GM12873 (cell line): ENCODE results near the gene NCAPG.

Experiments
- TF ChIP-seq, protein P1 (sequence below): IDR thresholded peaks from 2 replicates; pipeline ENCODE4 v1.5.1; 2012; ENCODE audit warnings: low read depth, mild to moderate bottlenecking, moderate library complexity, low read length, control low read depth; ENCODE audit not compliant: insufficient read depth; ENCODE audit errors: missing control alignments

NCAPG gene, protein sequence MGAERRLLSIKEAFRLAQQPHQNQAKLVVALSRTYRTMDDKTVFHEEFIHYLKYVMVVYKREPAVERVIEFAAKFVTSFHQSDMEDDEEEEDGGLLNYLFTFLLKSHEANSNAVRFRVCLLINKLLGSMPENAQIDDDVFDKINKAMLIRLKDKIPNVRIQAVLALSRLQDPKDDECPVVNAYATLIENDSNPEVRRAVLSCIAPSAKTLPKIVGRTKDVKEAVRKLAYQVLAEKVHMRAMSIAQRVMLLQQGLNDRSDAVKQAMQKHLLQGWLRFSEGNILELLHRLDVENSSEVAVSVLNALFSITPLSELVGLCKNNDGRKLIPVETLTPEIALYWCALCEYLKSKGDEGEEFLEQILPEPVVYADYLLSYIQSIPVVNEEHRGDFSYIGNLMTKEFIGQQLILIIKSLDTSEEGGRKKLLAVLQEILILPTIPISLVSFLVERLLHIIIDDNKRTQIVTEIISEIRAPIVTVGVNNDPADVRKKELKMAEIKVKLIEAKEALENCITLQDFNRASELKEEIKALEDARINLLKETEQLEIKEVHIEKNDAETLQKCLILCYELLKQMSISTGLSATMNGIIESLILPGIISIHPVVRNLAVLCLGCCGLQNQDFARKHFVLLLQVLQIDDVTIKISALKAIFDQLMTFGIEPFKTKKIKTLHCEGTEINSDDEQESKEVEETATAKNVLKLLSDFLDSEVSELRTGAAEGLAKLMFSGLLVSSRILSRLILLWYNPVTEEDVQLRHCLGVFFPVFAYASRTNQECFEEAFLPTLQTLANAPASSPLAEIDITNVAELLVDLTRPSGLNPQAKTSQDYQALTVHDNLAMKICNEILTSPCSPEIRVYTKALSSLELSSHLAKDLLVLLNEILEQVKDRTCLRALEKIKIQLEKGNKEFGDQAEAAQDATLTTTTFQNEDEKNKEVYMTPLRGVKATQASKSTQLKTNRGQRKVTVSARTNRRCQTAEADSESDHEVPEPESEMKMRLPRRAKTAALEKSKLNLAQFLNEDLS

DNA sequence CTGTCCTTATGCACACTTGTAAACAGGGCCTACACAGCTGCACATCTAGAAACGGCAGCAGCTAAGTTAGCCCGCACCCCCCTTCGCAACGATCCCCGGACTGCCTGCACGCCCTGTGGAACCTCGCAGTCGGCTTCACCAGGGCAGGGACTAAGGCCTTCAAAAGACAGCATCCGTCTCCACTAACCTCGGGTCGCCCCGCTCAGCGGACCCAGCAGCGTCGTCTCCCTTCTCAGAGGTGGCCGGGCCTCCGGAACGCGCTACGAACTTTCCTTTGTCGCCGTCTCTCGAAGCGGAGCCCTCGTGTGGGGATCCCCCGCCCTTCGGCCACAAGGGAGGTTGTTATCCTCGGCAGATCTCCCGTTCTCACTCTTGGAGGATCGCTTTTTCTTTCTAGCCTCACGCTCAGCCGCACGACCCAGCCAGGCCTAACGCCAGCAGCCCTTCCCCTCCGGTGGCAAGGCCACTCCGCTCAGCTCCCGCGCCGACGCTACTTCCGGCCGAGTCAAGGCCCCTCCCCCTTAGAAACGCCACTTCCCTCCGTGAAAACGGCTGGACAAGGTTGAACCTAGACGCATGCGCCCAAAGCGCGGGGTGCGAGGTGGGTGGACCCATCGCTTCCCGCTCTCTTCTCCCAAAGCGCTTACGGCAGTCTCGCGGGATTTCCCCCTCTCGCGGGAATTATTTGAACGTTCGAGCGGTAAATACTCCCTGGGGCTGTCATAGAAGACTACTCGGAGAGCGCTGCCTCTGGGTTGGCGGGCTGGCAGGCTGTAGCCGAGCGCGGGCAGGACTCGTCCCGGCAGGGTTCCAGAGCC, at the start of gene NCAPG, which contains the start of gene DCAF16:
TSS of gene NCAPG (plus strand) at position 720 of the 818 bp plus-strand sequence. CDS start 99 bp downstream, outside the sequence.
TSS of gene DCAF16 (minus strand) at position 498 of the 818 bp plus-strand sequence. CDS start 6,616 bp downstream, outside the sequence.
- TF ChIP-seq, protein P1, sequence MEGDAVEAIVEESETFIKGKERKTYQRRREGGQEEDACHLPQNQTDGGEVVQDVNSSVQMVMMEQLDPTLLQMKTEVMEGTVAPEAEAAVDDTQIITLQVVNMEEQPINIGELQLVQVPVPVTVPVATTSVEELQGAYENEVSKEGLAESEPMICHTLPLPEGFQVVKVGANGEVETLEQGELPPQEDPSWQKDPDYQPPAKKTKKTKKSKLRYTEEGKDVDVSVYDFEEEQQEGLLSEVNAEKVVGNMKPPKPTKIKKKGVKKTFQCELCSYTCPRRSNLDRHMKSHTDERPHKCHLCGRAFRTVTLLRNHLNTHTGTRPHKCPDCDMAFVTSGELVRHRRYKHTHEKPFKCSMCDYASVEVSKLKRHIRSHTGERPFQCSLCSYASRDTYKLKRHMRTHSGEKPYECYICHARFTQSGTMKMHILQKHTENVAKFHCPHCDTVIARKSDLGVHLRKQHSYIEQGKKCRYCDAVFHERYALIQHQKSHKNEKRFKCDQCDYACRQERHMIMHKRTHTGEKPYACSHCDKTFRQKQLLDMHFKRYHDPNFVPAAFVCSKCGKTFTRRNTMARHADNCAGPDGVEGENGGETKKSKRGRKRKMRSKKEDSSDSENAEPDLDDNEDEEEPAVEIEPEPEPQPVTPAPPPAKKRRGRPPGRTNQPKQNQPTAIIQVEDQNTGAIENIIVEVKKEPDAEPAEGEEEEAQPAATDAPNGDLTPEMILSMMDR: no peak

DNA sequence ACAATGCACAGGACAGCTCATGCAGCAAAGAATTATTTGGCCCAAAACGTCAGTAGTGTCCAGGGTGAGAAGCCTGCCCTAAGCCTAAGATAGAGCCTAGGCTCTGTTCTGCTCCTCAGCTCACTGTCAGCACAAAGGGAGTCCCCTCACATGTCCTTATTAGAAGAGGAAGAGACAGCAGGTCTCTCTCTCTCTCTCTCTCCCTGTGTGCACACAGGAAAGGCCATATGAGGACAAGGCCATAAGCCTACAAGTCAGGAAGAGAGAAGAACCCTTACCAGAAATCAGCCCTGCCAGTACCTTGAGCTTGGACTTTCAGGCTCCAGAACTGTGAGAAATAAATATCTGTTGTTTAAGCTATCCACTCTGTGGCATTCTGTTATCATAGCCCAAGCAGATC, 49.7 kb upstream of the NCAPG start:
- TF ChIP-seq, protein P1: no peak

DNA sequence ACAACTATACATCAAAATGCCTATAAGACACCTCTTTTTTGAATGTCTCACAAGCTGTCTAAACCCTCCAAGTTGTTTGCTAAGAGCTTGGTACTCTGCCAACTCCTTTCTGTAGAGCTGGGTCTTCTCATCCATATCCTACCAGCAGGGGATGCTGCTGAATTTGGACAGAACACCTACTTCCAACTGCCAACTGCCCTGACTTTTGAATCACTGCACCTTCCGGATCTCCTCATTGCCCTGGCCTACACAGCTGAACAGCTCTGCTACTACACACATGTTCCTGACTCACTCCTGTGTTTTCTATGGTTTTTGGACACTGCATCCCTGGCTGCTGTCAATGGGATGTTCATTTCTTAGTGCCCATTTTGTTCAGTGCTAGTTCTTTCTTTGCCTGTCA, 48.1 kb upstream of the NCAPG start:
- TF ChIP-seq, protein P1: peak; percentile 46

DNA sequence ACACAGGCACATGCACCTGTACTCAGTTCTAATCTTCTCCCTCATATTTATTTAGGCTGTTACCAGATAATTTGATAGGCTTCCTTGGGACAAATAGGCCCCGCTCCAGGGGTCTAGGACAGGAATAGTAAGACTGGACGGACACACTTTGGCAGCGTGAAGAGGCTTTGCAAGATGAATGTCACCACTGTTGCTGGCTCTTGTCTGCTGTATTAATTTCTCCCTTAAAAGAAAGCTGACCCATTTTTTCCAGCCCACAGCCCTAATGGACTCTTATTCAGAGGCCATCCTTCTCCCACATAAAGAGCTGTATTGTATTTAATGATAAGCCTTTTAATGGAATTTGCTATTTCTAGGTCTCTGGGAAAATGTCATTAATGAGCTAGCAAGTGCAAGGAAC, 47.4 kb upstream of the NCAPG start:
- TF ChIP-seq, protein P1: no peak

DNA sequence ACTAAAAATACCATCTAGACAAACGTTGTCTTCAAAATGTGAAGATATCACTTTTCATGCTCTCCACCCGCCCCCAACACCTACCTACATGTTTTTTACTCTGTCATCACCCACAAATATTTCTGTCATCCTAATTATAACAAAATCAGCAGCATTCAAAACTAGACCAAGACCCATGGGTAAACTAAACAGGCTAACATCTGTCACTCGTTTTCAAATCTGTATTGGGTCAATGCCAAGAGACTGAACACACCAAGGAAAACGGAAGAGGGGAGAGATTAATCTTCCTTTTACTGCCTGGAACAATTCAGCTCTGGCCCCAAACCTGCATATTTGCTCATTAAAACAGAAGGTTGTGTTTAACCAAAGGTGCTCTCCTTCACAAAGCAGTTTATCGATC, 46.8 kb upstream of the NCAPG start:
- TF ChIP-seq, protein P1: no peak

DNA sequence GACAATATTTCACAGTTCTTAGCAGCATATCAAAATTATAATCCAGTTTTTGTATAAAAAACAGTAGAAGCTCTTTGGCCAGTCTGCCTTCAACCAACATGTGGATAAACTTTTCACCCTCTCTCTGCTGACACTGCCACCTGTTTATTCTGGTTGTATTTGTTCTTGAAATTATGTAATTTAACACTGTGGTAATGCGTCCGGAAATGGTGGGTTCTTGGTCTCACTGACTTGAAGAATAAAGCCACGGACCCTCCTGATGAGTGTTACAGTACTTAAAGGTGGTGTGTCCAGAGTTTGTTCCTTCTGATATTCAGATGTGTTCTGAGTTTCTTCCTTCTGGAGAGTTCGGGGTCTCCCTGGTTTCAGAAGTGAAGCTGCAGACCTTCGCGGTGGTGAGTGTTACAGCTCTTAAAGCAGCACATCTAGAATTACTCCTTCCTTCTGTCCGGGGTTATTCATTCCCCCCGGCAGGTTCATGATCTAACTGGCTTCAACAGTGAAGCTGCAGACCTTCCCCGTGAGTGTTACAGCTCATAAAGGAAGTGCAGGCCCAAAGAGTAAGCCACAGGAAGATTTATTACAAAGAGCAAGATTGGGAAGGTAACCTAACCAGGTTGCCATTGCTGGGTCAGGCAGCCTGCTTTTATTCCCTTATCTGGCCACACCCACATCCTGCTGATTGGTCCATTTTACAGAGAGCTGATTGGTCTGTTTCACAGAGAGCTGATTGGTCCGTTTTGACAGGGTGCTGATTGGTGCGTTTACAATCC, 45.1 kb upstream of the NCAPG start:
- TF ChIP-seq, protein P1: no peak
